ENCODE measurements around the gene JARID2. TPM values are rescaled to one million over a fixed set of nuclear protein-coding genes. Genes with fewer than 3 reads are reported as not detected.

Gene JARID2
- total RNA-seq, 4 donors from 2014 or later, result 11.6 to 22.5 (median 16.4) TPM

- peaks cover 46% of the 10 kb centered on the region in 2 donors for H3K4me1 ChIP-seq
Observed at GRCh38 chr6:15316754-15317153, 70.9 kb downstream of the JARID2 start.

DNA sequence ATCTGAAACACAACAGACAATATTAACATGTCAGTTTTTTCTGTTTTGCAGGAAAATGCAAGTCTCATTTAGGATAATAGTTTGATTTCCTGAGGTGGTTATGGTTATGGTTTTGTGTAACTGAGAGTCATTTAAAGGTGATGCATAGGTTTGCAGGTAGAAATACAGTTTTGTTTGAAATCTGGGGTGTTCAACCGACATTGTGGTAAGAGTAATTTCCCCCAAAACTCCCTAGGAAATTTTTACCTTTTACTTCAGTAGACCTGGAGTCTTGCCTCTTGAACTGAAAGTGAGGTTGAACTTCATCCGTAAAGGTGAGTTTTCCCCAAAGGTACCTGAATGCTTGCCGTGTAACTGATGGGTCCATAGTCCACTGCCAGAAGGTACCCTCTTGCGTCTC, 71.4 kb downstream of the JARID2 start:
- intact Hi-C loops (cut with DNase I; ENCODE audit: low total_unique reads), result no loop called here
- in situ Hi-C loops (cut with MboI; ENCODE audit: low sequenced_read_pairs in 4 of 4), result no loop called here
- no peak for ATAC-seq

More at GRCh38 chr6:15316754-15317153, 70.9 kb downstream of the JARID2 start:
- Histone ChIP-seq H3K36me3 (no peaks in the 10 kb centered on the region), H3K27ac (no peak overlapping the region), H3K27me3 (no peaks in the 10 kb centered on the region), H3K4me3 (no peak overlapping the region), H3K9me3 (no peaks in the 10 kb centered on the region)
- no peak for DNase-seq
- in situ Hi-C loops (cut with MboI; ENCODE audit: low sequenced_read_pairs in 4 of 4), result no loop called here
- intact Hi-C loops (cut with DNase I; ENCODE audit: low total_unique reads), result no loop called here
- no peak for ATAC-seq
- no peak for TF ChIP-seq POLR2A (IDR thresholded peaks at IDR 0.05)
- TF ChIP-seq, protein P1, sequence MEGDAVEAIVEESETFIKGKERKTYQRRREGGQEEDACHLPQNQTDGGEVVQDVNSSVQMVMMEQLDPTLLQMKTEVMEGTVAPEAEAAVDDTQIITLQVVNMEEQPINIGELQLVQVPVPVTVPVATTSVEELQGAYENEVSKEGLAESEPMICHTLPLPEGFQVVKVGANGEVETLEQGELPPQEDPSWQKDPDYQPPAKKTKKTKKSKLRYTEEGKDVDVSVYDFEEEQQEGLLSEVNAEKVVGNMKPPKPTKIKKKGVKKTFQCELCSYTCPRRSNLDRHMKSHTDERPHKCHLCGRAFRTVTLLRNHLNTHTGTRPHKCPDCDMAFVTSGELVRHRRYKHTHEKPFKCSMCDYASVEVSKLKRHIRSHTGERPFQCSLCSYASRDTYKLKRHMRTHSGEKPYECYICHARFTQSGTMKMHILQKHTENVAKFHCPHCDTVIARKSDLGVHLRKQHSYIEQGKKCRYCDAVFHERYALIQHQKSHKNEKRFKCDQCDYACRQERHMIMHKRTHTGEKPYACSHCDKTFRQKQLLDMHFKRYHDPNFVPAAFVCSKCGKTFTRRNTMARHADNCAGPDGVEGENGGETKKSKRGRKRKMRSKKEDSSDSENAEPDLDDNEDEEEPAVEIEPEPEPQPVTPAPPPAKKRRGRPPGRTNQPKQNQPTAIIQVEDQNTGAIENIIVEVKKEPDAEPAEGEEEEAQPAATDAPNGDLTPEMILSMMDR (IDR thresholded peaks at IDR 0.05 in 4 of 5, conservative IDR thresholded peaks at IDR 0.05 in 1 of 5), result no peak

DNA sequence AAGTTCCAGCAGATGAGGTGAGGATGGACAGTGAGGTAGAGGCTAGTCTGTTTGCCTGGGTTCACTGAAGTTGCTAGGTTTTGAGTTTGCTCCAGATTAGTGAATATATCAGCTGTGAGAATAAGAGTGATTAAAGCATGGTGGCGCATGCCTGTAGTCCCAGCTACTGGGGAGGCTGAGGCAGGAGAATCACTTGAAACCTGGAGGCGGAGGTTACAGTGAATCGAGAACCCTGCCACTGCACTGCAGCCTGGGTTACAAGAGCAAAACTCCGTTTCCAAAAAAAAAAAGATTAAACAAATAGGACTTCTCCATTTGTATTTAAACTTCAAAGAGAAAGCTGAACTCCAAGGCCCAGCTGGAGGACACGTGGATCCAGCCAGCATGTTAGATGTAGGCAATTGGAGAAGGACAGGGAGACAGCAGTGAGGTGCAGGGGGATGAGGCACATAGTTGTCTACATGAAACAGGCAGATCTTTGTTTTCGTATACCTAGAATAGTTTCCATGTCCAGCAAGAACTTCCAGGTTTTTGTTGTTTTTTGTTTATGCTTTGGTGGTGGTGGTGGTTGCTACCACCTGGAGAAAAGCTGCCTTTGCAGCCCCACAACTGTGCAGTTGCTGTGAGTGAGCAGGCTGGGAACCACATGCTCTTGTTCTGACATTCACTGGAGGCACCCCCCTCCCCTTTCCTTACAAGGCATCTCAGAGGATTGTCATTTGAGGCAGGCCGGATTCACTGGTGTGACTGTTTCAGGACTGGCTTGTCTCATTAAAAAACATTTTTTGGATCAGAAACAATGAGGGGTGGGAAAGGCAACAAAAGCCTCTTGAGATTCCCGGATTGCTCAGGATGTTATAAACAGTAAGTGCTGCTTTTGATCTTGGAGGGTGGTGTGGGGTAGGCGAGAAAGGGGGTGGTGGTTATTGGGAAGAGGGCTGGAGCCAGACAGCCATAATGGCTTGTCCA, 72.3 kb downstream of the JARID2 start:
- Histone ChIP-seq H3K9me3 (no peaks in the 10 kb centered on the region), H3K4me1 (peaks cover 32 to 41% of the 10 kb centered on the region in 2 donors), H3K36me3 (no peaks in the 10 kb centered on the region), H3K27ac (no peak overlapping the region), H3K4me3 (no peak overlapping the region), H3K27me3 (no peaks in the 10 kb centered on the region)
- no peak for ATAC-seq
- no peak for TF ChIP-seq POLR2A (IDR thresholded peaks at IDR 0.05)
- TF ChIP-seq, protein P1 (IDR thresholded peaks at IDR 0.05 in 4 of 5, conservative IDR thresholded peaks at IDR 0.05 in 1 of 5), result no peak
- intact Hi-C loops (cut with DNase I; ENCODE audit: low total_unique reads) (no loop called here), in situ Hi-C loops (cut with MboI; ENCODE audit: low sequenced_read_pairs in 4 of 4) (no loop called here)
- DNase-seq, result no peak

More for the DNA sequence above, 71.4 kb downstream of the JARID2 start:
- DNase-seq, result no peak
- Histone ChIP-seq H3K4me3 (no peak overlapping the region), H3K4me1 (peaks cover 42 to 46% of the 10 kb centered on the region in 2 donors), H3K9me3 (no peaks in the 10 kb centered on the region), H3K27me3 (no peaks in the 10 kb centered on the region), H3K27ac (no peak overlapping the region), H3K36me3 (no peaks in the 10 kb centered on the region)
- TF ChIP-seq POLR2A (IDR thresholded peaks at IDR 0.05), result no peak
- TF ChIP-seq, protein P1 (IDR thresholded peaks at IDR 0.05 in 4 of 5, conservative IDR thresholded peaks at IDR 0.05 in 1 of 5), result no peak

- DNase-seq, result no peak
- H3K4me1 ChIP-seq, result peaks cover 22 to 37% of the 10 kb centered on the region in 2 donors
- no peak for TF ChIP-seq POLR2A (IDR thresholded peaks at IDR 0.05)
- TF ChIP-seq, protein P1 (IDR thresholded peaks at IDR 0.05 in 4 of 5, conservative IDR thresholded peaks at IDR 0.05 in 1 of 5), result no peak
- no peak for ATAC-seq
- in situ Hi-C loops (cut with MboI; ENCODE audit: low sequenced_read_pairs in 4 of 4), result no loop called here
- no peaks in the 10 kb centered on the region for H3K9me3 ChIP-seq
- intact Hi-C loops (cut with DNase I; ENCODE audit: low total_unique reads), result no loop called here
- no peaks in the 10 kb centered on the region for H3K27me3 ChIP-seq
- H3K4me3 ChIP-seq, result no peak overlapping the region
- no peak overlapping the region for H3K27ac ChIP-seq
- no peaks in the 10 kb centered on the region for H3K36me3 ChIP-seq
Observed at GRCh38 chr6:15319677-15320076, 73.8 kb downstream of the JARID2 start.

Data from gastrocnemius medialis (tissue), 4 donors.